ENCODE measurements around the gene CDK1.
A peak's percentile ranks its signal among the peaks of the same experiment; 100 is the strongest.
"Not testable (repeated sequence)": the region's sequence is repeated elsewhere in the genome, so short reads cannot be mapped to it uniquely, and the experiment has no call there.

The CDK1 gene

DNA sequence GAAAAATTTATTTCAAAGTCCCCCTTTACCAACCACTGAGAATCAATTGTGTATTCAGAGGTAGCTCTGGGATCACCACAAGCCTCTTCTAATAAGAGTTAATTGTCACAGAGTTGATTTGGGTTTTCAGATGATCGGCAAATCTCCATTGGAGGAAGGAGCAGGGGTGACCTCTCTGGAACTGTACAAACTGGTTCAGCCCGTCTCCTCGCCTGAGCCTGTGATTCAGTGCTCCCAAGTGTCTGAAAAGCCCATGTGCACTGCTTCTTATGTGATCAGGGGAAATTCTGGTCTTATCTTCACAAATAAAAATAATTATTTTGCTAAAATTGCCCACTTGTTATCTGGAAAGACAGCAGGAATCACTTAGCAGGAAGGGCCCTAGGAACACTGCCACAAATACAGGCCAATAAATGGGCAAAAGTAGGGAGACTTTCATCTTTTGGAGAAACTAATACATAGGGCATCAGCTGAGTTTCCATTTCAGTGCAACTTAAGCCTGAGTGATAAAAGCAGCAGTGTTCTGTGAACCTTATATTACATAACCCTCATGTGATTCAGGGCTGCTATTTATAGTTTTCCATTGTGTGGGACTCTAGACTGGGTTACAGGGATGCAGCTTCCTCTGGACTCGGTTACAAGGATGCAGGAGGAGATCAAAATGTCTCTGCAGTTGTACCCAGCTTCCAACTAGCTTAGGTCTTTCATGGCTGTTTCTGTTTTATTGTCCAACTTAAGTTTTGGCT, 32.3 kb downstream of the CDK1 start:
- Mint-ChIP-seq H3K36me3 (no peaks in the 10 kb centered on the region), H3K4me1 (no peaks in the 10 kb centered on the region), H3K27me3 (no peaks in the 10 kb centered on the region), H3K27ac (no peak overlapping the region), H3K4me3 (no peak overlapping the region), H3K9me3 (no peaks in the 10 kb centered on the region)
- DNase-seq (ENCODE audit: low spot score in 2 of 2) (no peak), ATAC-seq (ENCODE audit: low read depth) (no peak)

DNA sequence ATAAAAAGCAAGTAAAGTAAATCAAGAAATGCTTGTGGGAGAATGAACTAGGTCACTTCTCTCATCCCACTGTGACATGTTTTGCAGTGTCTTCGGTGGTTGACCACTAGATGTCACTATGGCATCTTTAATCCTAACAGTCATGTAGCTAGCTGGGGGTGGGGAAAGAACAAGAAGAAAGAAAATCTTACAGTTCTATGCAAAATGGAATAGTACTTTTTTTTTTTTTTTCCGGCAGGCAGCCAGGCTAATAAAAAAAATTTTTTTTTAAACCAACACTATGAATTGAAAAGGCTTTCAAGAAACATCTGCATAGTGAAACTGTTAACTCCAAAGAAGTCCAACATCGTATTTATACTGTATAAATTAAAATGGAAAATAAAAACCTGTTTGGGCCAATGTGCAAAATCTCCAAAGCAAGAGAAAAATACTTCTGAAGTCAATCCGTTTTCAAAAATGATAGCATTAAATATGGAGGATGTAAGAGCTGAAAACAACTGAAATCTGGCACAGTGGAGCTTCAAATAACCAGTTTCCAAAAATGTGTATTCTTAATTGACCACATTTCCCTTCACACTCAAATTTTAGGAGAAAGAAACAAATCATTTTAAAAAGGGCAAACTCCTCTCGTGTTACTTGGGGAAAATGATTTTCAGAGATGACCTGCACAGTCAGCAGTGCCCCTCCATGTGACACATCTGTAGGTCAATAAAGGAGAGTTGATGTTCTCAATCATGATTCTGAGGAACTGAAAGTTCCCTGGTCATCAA, 38.5 kb downstream of the CDK1 start:
- Mint-ChIP-seq H3K27ac (no peak overlapping the region), H3K36me3 (no peaks in the 10 kb centered on the region), H3K4me1 (no peaks in the 10 kb centered on the region), H3K9me3 (no peaks in the 10 kb centered on the region), H3K27me3 (no peaks in the 10 kb centered on the region), H3K4me3 (no peak overlapping the region)
- ATAC-seq (ENCODE audit: low read depth) = peak; percentile 82
- peak; percentile 16 to 60 for DNase-seq (ENCODE audit: low spot score in 2 of 2)

DNA sequence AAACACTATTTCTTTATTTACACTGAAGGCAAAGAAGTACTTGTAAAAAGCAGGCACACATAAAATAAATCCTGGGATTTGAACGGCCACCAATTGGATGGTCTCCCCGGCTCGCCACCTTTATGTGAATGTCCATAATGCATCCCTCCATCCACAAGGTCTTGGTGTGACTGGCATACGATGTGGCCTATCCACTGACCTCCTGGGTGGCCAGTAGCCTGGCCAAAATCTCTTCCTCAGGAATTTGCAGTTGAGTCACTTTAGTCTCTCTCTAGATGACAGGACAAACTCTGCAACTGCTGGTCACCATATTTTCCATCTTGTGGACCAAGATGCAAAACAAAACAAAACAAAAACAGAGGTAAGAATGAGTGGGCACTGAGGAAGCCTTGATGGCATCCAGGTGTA, 39.1 kb downstream of the CDK1 start:
- DNase-seq (ENCODE audit: low spot score in 2 of 2) (no peak), ATAC-seq (ENCODE audit: low read depth) (no peak)
- no peaks in the 10 kb centered on the region for H3K27me3 Mint-ChIP-seq
- H3K36me3 Mint-ChIP-seq = no peaks in the 10 kb centered on the region
- no peaks in the 10 kb centered on the region for H3K9me3 Mint-ChIP-seq
- H3K4me1 Mint-ChIP-seq = no peaks in the 10 kb centered on the region
- no peak overlapping the region for H3K4me3 Mint-ChIP-seq
- no peak overlapping the region for H3K27ac Mint-ChIP-seq

DNA sequence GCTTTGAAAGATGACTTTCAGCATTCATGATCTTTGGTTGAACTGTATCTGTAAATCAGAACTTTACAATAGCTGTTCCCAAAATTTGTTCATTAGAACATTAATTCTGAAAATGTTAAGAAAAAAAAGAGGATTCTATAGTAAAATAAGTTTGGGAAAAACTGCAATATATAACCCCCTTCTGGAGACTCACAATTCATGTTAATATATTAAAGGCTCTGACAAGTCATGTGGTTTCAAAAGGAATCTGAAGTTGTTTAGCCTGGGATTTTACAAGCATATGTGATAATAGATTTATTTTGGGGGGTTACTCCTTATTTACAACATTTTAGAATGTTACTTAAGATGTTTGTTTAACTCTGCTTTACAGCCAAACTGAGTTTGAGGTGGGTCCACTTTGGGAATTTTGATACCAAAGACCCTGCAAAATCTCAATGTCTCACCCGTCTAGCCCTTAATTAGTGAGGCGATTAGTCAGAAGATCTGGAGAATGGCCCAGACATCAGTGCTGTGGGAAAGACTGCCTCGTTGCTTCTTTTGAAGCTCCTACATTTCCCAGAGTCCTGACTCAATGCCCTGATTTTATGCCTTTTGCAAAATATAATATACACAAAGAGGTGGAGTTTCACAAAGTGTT, 40.0 kb downstream of the CDK1 start:
- ATAC-seq (ENCODE audit: low read depth) (no peak), DNase-seq (ENCODE audit: low spot score in 2 of 2) (no peak)
- H3K4me1 Mint-ChIP-seq = no peaks in the 10 kb centered on the region
- H3K27ac Mint-ChIP-seq = no peak overlapping the region
- H3K9me3 Mint-ChIP-seq = no peaks in the 10 kb centered on the region
- H3K27me3 Mint-ChIP-seq = no peaks in the 10 kb centered on the region
- H3K36me3 Mint-ChIP-seq = no peaks in the 10 kb centered on the region
- H3K4me3 Mint-ChIP-seq = no peak overlapping the region

DNA sequence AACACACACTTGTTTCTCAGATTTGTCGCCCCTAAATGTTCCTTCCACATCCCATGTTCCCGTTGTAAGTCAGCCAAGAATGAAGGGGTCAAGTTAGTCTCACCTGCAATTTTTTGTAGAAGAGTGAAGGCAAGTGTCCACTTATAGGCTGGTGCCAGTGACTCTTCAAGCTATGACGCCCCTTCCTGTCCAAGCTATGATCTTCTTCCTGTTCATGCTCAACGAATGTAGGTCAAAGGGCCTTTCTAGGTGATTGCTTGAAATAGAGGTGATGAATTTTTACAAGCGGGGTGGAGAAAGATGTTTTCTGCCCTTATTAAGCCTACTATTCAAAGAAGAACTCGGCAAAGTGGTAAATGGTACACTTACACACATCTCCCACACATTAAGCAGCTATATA, 41.0 kb downstream of the CDK1 start:
- DNase-seq (ENCODE audit: low spot score in 2 of 2) (no peak), ATAC-seq (ENCODE audit: low read depth) (no peak)
- no peaks in the 10 kb centered on the region for H3K36me3 Mint-ChIP-seq
- no peaks in the 10 kb centered on the region for H3K27me3 Mint-ChIP-seq
- H3K9me3 Mint-ChIP-seq = no peaks in the 10 kb centered on the region
- H3K4me3 Mint-ChIP-seq = no peak overlapping the region
- no peak overlapping the region for H3K27ac Mint-ChIP-seq
- H3K4me1 Mint-ChIP-seq = no peaks in the 10 kb centered on the region

DNA sequence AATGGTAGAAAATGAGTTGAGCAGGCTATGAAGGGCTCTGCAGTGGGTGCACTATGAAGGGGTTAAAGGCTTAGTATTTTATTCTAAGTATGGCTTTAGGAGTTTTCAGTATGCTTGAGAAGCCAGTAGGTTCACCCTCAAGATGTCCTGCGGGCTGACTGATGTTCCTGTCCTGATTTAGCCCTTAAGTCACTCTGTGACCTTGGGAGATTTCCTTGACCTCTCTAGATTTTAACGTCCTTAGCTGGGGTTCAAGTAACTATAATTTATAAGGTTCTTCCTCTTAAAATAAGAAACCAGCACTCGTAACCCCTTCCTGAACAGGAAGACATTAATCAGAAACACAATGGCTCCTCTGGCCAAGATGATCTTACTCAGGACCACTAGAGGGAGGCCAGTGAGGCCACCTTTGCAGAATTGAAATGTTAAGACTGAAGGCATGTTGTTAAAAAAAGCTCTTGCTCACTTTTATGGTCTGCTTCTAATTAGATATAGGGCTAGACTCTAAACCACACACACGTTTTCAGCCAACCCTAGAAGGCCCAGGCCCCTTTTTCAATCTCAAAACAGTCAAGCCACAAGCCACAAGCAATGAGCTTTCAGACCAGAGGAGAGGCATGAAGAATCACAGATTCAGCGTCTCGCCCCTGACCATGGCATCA, 41.9 kb downstream of the CDK1 start:
- no peaks in the 10 kb centered on the region for H3K9me3 Mint-ChIP-seq
- H3K36me3 Mint-ChIP-seq = no peaks in the 10 kb centered on the region
- no peak for ATAC-seq (ENCODE audit: low read depth)

DNA sequence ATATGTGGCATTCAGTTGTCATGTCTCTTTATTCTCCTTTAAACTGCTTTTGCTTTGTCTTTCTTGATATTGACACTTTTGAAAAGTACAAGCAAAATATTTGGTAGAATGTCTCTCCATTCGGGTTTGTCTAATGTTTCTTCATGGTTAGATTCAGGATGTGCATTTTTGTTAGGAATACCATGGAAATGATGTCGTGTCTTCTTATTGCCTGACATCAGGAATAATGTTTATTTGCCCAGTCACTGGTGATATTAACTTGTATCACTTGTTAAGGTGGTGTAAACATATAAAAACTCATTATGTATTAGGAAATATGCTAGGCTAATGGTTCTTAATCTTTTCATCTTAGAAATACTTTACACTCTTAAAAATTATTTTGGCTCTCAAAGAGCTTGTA, 43.4 kb downstream of the CDK1 start:
- Mint-ChIP-seq H3K27ac (no peak overlapping the region), H3K27me3 (peaks cover 3% of the 10 kb centered on the region)
- DNase-seq (ENCODE audit: low spot score in 2 of 2) = no peak

More for the DNA sequence above, 41.9 kb downstream of the CDK1 start:
- Mint-ChIP-seq H3K4me3 (no peak overlapping the region), H3K4me1 (no peaks in the 10 kb centered on the region), H3K27me3 (no peaks in the 10 kb centered on the region), H3K27ac (no peak overlapping the region)
- no peak for DNase-seq (ENCODE audit: low spot score in 2 of 2)

DNA sequence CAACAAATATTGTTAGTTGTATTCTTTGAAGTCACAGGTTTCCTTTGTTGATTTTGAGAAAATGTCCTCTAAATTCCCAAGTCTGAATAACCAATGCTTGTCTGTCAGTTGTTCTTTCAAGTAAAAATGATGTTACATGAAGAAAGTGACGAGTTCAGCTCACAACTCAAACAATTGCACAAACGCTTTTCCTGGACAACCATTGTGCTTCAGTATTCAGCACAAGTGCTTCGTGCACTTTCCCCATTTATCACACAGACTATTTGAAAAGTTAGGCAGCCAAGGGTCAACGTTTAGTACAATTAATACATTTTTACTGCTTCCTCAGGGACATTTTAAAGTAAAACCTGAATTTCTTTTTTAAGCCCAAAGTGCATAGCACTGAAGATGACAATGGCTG, 44.5 kb downstream of the CDK1 start:
- H3K4me1 Mint-ChIP-seq = no peaks in the 10 kb centered on the region
- no peaks in the 10 kb centered on the region for H3K9me3 Mint-ChIP-seq
- no peaks in the 10 kb centered on the region for H3K36me3 Mint-ChIP-seq
- no peak overlapping the region for H3K4me3 Mint-ChIP-seq
- no peak for ATAC-seq (ENCODE audit: low read depth)
- DNase-seq (ENCODE audit: low spot score in 2 of 2) = no peak
- no peak overlapping the region for H3K27ac Mint-ChIP-seq
- peaks cover 5% of the 10 kb centered on the region for H3K27me3 Mint-ChIP-seq

More for the DNA sequence above, 43.4 kb downstream of the CDK1 start:
- Mint-ChIP-seq H3K4me1 (no peaks in the 10 kb centered on the region), H3K9me3 (no peaks in the 10 kb centered on the region), H3K36me3 (no peaks in the 10 kb centered on the region), H3K4me3 (no peak overlapping the region)
- no peak for ATAC-seq (ENCODE audit: low read depth)

DNA sequence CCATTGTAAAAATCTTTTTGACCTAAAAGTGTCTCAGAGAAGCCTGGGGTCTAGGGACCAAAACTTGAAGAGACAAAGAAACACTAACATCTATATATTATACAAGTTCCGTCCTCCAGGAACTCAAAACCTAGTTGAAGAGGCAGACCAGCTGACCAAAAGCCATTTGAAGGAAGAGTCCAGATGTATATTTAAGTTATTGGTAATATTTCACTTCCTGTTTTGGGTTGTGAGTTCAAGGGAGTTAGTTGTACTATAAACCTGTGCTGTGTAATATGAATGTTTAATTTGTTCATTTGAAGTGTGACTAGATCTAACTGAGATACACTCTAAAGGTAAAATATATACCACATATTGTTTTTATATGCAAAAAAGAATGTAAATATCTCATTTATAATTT, 45.0 kb downstream of the CDK1 start:
- Mint-ChIP-seq H3K4me3 (no peak overlapping the region), H3K27ac (no peak overlapping the region), H3K36me3 (no peaks in the 10 kb centered on the region), H3K9me3 (no peaks in the 10 kb centered on the region), H3K4me1 (no peaks in the 10 kb centered on the region), H3K27me3 (peaks cover 6% of the 10 kb centered on the region)
- ATAC-seq (ENCODE audit: low read depth) (no peak), DNase-seq (ENCODE audit: low spot score in 2 of 2) (no peak)

DNA sequence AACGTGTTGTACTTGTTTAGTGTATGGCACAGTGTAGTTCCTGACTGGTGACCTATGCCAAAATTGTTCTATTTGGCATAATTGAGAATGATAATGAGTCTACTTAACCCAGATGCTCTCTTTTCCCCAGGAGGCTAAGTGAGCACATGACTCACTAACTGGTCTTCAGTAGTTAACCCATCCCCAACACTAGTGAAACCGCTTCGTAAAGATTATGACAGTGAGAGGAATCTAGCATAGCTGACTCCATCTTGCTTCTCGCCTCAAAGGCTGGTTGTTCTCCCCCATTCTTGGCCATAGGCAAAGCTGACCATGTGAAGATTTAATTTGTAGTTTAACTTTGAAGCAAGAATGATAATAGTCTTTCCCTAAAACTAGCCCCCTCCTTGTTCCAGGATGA, 47.2 kb downstream of the CDK1 start:
- no peak for DNase-seq (ENCODE audit: low spot score in 2 of 2)
- Mint-ChIP-seq H3K4me1 (no peaks in the 10 kb centered on the region), H3K27me3 (peaks cover 10% of the 10 kb centered on the region), H3K27ac (no peak overlapping the region), H3K4me3 (no peak overlapping the region), H3K36me3 (no peaks in the 10 kb centered on the region), H3K9me3 (no peaks in the 10 kb centered on the region)
- no peak for ATAC-seq (ENCODE audit: low read depth)

DNA sequence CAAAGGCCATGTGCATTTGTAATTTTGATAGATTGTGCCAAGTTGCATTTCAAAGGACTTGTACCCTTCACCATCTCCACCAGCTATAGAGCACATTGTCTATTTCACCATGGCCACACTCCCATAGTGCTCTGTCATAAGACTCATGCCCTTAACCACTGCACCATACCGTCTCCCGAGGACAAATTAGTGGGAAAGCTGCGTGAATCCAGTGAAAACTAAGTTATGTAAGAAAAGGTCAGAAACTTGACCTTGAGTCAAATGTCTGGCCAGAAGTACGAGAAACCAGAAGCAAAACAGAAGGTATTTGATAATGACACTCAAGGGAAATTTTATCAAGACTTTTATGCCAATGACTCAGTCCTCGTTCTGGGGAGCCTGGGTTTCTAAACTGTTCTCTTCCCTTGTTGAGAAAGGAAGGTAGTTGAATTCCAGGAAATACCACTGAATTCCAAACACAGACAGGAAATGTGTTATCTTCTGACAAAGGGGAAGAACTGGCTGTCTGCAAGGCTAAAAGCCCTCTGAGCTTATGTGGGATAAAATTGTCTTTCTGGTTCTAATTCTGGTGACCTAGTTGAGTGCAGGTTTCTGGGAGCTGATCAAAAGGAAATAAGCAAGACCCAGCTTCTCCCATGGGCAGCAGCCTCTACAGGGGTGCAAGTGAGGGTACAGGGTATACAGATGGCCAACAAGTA, 49.7 kb downstream of the CDK1 start:
- DNase-seq (ENCODE audit: low spot score in 2 of 2) (no peak), ATAC-seq (ENCODE audit: low read depth) (no peak)
- H3K27me3 Mint-ChIP-seq = peaks cover 12% of the 10 kb centered on the region
- H3K9me3 Mint-ChIP-seq = no peaks in the 10 kb centered on the region
- H3K4me1 Mint-ChIP-seq = no peaks in the 10 kb centered on the region
- H3K36me3 Mint-ChIP-seq = no peaks in the 10 kb centered on the region
- H3K27ac Mint-ChIP-seq = no peak overlapping the region
- H3K4me3 Mint-ChIP-seq = no peak overlapping the region

DNA sequence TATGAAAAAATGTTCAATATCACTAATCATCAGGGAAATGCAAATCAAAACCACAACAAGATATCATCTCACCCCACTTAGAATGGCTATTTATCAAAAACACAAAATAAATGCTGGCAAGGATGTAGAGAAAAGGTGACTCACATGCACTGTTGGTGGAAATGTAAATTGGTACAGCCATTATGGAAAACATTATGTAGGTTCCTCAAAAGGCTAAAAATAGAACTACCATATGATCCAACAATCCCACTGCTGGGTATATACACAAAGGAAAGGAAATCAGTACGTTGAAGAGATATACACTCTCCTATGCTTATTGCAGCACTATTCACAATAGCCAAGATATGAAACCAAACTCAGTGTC, 50.2 kb downstream of the CDK1 start:
- DNase-seq (ENCODE audit: low spot score in 2 of 2) (no peak), ATAC-seq (ENCODE audit: low read depth) (no peak)
- Mint-ChIP-seq H3K9me3 (no peaks in the 10 kb centered on the region), H3K27ac (no peak overlapping the region), H3K36me3 (no peaks in the 10 kb centered on the region), H3K27me3 (peaks cover 12% of the 10 kb centered on the region), H3K4me3 (no peak overlapping the region), H3K4me1 (no peaks in the 10 kb centered on the region)

DNA sequence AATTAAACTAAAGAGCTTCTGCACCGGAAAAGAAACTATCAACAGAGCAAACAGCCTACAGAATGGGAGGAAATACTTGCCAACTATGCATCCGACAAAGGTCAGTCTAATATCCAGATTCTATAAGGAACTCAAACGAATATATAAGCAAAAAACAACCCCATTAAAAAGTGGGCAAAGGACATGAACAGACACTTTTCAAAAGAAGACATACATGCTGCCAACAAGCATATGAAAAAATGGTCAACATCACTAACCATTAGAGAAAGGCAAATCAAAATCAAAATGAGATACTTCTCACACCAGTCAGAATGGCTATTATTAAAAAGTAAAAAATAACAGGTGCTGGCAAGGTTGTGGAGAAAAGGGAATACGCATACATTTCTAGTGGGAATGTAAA, 53.9 kb downstream of the CDK1 start:
- not testable (repeated sequence) for H3K27ac Mint-ChIP-seq; H3K27me3 Mint-ChIP-seq; ATAC-seq (ENCODE audit: low read depth); H3K4me3 Mint-ChIP-seq; DNase-seq (ENCODE audit: low spot score in 2 of 2); H3K9me3 Mint-ChIP-seq; H3K36me3 Mint-ChIP-seq; H3K4me1 Mint-ChIP-seq

DNA sequence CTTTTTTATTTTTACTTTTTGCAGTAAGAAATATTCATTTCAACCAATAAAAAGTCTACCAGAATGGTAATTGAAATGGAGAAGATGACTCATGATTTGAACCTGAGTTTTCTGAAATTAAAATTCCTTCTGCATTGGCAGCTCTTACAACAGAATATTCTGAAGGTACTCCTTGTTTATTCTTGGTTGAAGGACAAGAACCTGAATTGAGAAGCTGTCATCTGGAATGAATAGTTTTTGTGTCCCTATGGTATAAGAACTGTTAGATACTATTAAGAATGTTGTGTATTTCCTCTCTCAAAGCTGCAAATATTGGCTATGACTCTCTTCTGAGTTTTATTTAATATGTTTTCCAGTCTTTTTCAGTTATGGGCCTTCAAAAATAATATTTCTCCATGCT, 56.1 kb downstream of the CDK1 start:
- Mint-ChIP-seq H3K4me1 (no peaks in the 10 kb centered on the region), H3K27me3 (peaks cover 1% of the 10 kb centered on the region), H3K27ac (no peak overlapping the region), H3K4me3 (no peak overlapping the region), H3K36me3 (no peaks in the 10 kb centered on the region), H3K9me3 (no peaks in the 10 kb centered on the region)
- no peak for DNase-seq (ENCODE audit: low spot score in 2 of 2)
- no peak for ATAC-seq (ENCODE audit: low read depth)

Data from memory B cell (primary cell).